Measurements from ENCODE around the gene MEIOC. TPM values are rescaled to one million over a fixed set of nuclear protein-coding genes. Genes with fewer than 3 reads are reported as not detected.
A peak's percentile ranks its signal among the peaks of the same experiment; 100 is the strongest.
"Not testable (repeated sequence)": the region's sequence is repeated elsewhere in the genome, so short reads cannot be mapped to it uniquely, and the experiment has no call there.

MEIOC gene
- total RNA-seq, 1 experiment from 2014 or later = 3.5 TPM

GRCh38 chr17:44633998-44634397 lies 22.3 kb upstream of the MEIOC start:
- no TSS peak for BruUV-seq (replicated peaks)
- H3K36me3 Mint-ChIP-seq (ENCODE audit: insufficient read depth, unreplicated experiment) = no peaks in the 10 kb centered on the region
- no peaks in the 10 kb centered on the region for H3K9me3 Mint-ChIP-seq (ENCODE audit: low read depth, unreplicated experiment)
- H3K27me3 Mint-ChIP-seq (ENCODE audit: unreplicated experiment) = no peaks in the 10 kb centered on the region
- no peak for TF ChIP-seq CTCF (IDR thresholded peaks at IDR 0.05; ENCODE audit: unreplicated experiment)
- no peak overlapping the region for H3K27ac Mint-ChIP-seq (ENCODE audit: unreplicated experiment)
- no peak overlapping the region for H3K4me3 Mint-ChIP-seq (ENCODE audit: low read depth, unreplicated experiment)
- CTCF ChIA-PET = interaction anchor here (0.8 kb wide), 1 partner anchor 100 kb away, joined by 3 read pairs; no protein-coding TSS in a partner anchor
- intact Hi-C loops (cut with micrococcal nuclease; ENCODE audit: unreplicated experiment) = no loop called here
- no peak for DNase-seq
- no peaks in the 10 kb centered on the region for H3K4me1 Mint-ChIP-seq (ENCODE audit: low read depth, unreplicated experiment)

DNA sequence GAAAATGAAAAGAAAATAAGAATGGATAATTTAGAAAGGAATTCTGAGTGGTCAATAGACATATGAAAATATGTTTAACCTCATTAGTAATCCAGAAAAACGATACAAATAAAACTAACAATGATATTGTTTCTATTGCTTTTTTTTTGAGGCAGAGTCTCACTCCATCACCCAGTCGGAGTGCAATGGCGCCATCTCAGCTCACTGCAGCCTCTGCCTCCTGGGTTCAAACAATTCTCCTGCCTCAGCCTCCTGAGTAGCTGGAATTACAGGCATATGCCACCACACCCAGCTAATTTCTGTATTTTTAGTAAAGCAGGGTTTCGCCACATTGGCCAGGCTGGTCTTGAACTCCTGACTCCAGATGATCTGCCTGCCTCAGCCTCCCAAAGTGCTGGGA lies 21.9 kb upstream of the MEIOC start:
- intact Hi-C loops (cut with micrococcal nuclease; ENCODE audit: unreplicated experiment); H3K9me3 Mint-ChIP-seq (ENCODE audit: low read depth, unreplicated experiment); H3K4me3 Mint-ChIP-seq (ENCODE audit: low read depth, unreplicated experiment); DNase-seq; H3K36me3 Mint-ChIP-seq (ENCODE audit: insufficient read depth, unreplicated experiment); BruUV-seq (replicated peaks); H3K27ac Mint-ChIP-seq (ENCODE audit: unreplicated experiment); H3K27me3 Mint-ChIP-seq (ENCODE audit: unreplicated experiment); H3K4me1 Mint-ChIP-seq (ENCODE audit: low read depth, unreplicated experiment): not testable (repeated sequence)
- CTCF ChIA-PET = interaction anchor here (0.7 to 0.8 kb wide), 2 partner anchors 100 to 102 kb away, joined by 3 to 4 read pairs; no protein-coding TSS in a partner anchor

DNA sequence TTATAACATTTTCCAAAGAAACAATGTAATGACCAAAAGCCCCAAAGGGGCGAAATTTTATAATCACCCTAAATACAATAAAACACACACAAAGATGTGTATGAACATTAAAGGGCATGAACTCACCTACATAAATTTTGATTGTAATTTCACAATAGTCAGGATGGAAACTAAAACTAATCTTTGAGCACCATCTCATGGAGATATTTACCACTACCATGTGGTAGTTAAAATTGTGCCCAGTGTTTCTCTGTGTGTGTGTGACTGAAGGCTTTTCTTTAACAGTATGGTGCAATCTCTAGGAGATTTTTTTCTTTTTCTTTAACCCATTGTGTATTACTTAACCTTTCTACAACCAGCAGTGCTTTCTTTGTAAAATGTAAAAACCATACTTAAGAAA lies 19.7 kb upstream of the MEIOC start:
- intact Hi-C loops (cut with micrococcal nuclease; ENCODE audit: unreplicated experiment) = loop anchor here (1.0 kb wide), 1 partner anchor 103 kb away; no protein-coding TSS in a partner anchor
- H3K27ac Mint-ChIP-seq (ENCODE audit: unreplicated experiment) = no peak overlapping the region
- no peak for DNase-seq
- H3K36me3 Mint-ChIP-seq (ENCODE audit: insufficient read depth, unreplicated experiment) = no peaks in the 10 kb centered on the region
- no peak overlapping the region for H3K4me3 Mint-ChIP-seq (ENCODE audit: low read depth, unreplicated experiment)
- BruUV-seq (replicated peaks) = no TSS peak
- no peaks in the 10 kb centered on the region for H3K9me3 Mint-ChIP-seq (ENCODE audit: low read depth, unreplicated experiment)
- no peaks in the 10 kb centered on the region for H3K4me1 Mint-ChIP-seq (ENCODE audit: low read depth, unreplicated experiment)
- peaks cover 4% of the 10 kb centered on the region for H3K27me3 Mint-ChIP-seq (ENCODE audit: unreplicated experiment)
- CTCF ChIA-PET = interaction anchor here (1.1 to 2.7 kb wide), 3 partner anchors 19 to 113 kb away, joined by 3 to 19 read pairs (median 6); no protein-coding TSS in a partner anchor
- peak; percentile 35 for TF ChIP-seq CTCF (IDR thresholded peaks at IDR 0.05; ENCODE audit: unreplicated experiment)

DNA sequence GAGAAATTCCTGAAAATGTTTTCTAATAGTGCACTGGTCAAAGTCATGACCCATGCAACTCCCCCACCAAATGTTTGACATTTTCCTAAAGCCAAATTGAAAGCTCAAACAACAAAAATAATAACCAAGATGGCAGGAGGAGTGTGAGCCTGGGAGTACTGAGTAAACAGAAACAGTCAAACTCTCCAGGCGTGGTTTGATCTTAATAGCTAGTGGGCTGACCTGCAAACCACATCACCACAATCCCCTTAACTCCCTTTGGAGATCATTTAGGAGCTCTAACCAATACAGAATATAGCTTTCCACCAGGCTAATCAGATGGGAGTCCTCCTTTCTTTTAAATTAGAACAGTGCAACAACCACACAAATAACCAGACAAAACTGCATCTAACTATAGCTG lies 19.2 kb upstream of the MEIOC start:
- intact Hi-C loops (cut with micrococcal nuclease; ENCODE audit: unreplicated experiment) = no loop called here
- Mint-ChIP-seq H3K4me1 (ENCODE audit: low read depth, unreplicated experiment) (no peaks in the 10 kb centered on the region), H3K4me3 (ENCODE audit: low read depth, unreplicated experiment) (no peak overlapping the region), H3K36me3 (ENCODE audit: insufficient read depth, unreplicated experiment) (no peaks in the 10 kb centered on the region), H3K27me3 (ENCODE audit: unreplicated experiment) (peaks cover 9% of the 10 kb centered on the region), H3K9me3 (ENCODE audit: low read depth, unreplicated experiment) (no peaks in the 10 kb centered on the region), H3K27ac (ENCODE audit: unreplicated experiment) (no peak overlapping the region)
- no TSS peak for BruUV-seq (replicated peaks)
- TF ChIP-seq CTCF (IDR thresholded peaks at IDR 0.05; ENCODE audit: unreplicated experiment) = no peak
- CTCF ChIA-PET = interaction anchor here (1.1 to 2.7 kb wide), 3 partner anchors 19 to 114 kb away, joined by 3 to 19 read pairs (median 6); no protein-coding TSS in a partner anchor
- no peak for DNase-seq

- no TSS peak for BruUV-seq (replicated peaks)
- no peak for DNase-seq
- H3K9me3 Mint-ChIP-seq (ENCODE audit: low read depth, unreplicated experiment) = no peaks in the 10 kb centered on the region
- no peaks in the 10 kb centered on the region for H3K4me1 Mint-ChIP-seq (ENCODE audit: low read depth, unreplicated experiment)
- H3K4me3 Mint-ChIP-seq (ENCODE audit: low read depth, unreplicated experiment) = no peak overlapping the region
- no peak overlapping the region for H3K27ac Mint-ChIP-seq (ENCODE audit: unreplicated experiment)
- peaks cover 43% of the 10 kb centered on the region for H3K27me3 Mint-ChIP-seq (ENCODE audit: unreplicated experiment)
- TF ChIP-seq CTCF (IDR thresholded peaks at IDR 0.05; ENCODE audit: unreplicated experiment) = no peak
- intact Hi-C loops (cut with micrococcal nuclease; ENCODE audit: unreplicated experiment) = no loop called here
- CTCF ChIA-PET = interaction anchor here (0.6 to 1.2 kb wide), 3 partner anchors 11 to 579 kb away, joined by 3 to 6 read pairs (median 5); no protein-coding TSS in a partner anchor
- H3K36me3 Mint-ChIP-seq (ENCODE audit: insufficient read depth, unreplicated experiment) = no peaks in the 10 kb centered on the region
Observed at GRCh38 chr17:44642834-44643233, 13.4 kb upstream of the MEIOC start.
